ENCODE measurements around the gene CDKN1A.

Gene CDKN1A

GRCh38 chr6:36733300-36733699 lies 54.8 kb downstream of the CDKN1A start:
- TF ChIP-seq CTCF (IDR thresholded peaks at IDR 0.05; ENCODE audit: low read depth, low read length, missing control alignments): no peak
- no peak overlapping the region for H3K4me3 ChIP-seq (ENCODE audit: low read depth, low read length)
- in situ Hi-C loops (cut with HindIII; ENCODE audit: low sequenced_read_pairs): no loop called here
- DNase-seq (ENCODE audit: low read depth): no peak

- no peak overlapping the region for H3K4me3 ChIP-seq (ENCODE audit: low read depth, low read length)
- DNase-seq (ENCODE audit: low read depth): no peak
- in situ Hi-C loops (cut with HindIII; ENCODE audit: low sequenced_read_pairs): loop anchor here (5.0 kb wide), 1 partner anchor 52 kb away; no protein-coding TSS in a partner anchor
- no peak for TF ChIP-seq CTCF (IDR thresholded peaks at IDR 0.05; ENCODE audit: low read depth, low read length, missing control alignments)
Observed at GRCh38 chr6:36734486-36735060, 56.1 kb downstream of the CDKN1A start.

- no peak overlapping the region for H3K4me3 ChIP-seq (ENCODE audit: low read depth, low read length)
- peak; percentile 38 for DNase-seq (ENCODE audit: low read depth)
- no peak for TF ChIP-seq CTCF (IDR thresholded peaks at IDR 0.05; ENCODE audit: low read depth, low read length, missing control alignments)
- in situ Hi-C loops (cut with HindIII; ENCODE audit: low sequenced_read_pairs): loop anchor here (5.0 kb wide), 1 partner anchor 53 kb away; no protein-coding TSS in a partner anchor
Observed at GRCh38 chr6:36735110-36736071, 56.9 kb downstream of the CDKN1A start.

Measured in astrocyte of the cerebellum (primary cell).